ENCODE measurements around the gene SUCNR1.
"Not testable (repeated sequence)": the region's sequence is repeated elsewhere in the genome, so short reads cannot be mapped to it uniquely, and the experiment has no call there.

SUCNR1 gene

GRCh38 chr3:151903501-151903991, 30.1 kb downstream of the SUCNR1 start:
- peak; percentile 64 to 83 for DNase-seq

- DNase-seq = no peak
Observed at GRCh38 chr3:151905647-151906046, 32.2 kb downstream of the SUCNR1 start.

- no peak for DNase-seq
Observed at GRCh38 chr3:151906751-151907150, 33.3 kb downstream of the SUCNR1 start.

GRCh38 chr3:151908399-151908798, 35.0 kb downstream of the SUCNR1 start:
- no peak for DNase-seq

GRCh38 chr3:151909681-151910405, 36.4 kb downstream of the SUCNR1 start:
- DNase-seq = no peak

DNA sequence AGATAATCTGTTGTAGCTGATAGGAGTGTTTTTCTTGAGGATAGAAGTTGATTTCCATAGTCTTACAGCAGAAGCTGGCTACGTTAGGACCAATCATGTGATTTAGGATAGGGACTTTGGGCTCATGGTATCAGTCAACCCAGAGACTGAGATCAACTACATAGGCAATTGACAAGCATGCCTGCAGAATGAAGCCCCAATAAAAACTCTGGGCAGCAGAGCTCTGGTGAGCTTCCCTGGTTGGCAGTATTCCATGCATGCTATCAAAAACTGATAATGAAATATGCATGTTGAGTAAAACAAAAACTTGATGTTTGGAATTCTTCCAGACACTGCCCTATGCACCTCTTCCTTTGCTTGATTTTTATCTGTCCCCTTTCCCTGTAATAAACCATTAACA, 38.0 kb downstream of the SUCNR1 start:
- no peak for DNase-seq

- DNase-seq = no peak
Observed at GRCh38 chr3:151912028-151912427, 38.6 kb downstream of the SUCNR1 start.

- no peak for DNase-seq
Observed at GRCh38 chr3:151916781-151917180, 43.3 kb downstream of the SUCNR1 start.

DNA sequence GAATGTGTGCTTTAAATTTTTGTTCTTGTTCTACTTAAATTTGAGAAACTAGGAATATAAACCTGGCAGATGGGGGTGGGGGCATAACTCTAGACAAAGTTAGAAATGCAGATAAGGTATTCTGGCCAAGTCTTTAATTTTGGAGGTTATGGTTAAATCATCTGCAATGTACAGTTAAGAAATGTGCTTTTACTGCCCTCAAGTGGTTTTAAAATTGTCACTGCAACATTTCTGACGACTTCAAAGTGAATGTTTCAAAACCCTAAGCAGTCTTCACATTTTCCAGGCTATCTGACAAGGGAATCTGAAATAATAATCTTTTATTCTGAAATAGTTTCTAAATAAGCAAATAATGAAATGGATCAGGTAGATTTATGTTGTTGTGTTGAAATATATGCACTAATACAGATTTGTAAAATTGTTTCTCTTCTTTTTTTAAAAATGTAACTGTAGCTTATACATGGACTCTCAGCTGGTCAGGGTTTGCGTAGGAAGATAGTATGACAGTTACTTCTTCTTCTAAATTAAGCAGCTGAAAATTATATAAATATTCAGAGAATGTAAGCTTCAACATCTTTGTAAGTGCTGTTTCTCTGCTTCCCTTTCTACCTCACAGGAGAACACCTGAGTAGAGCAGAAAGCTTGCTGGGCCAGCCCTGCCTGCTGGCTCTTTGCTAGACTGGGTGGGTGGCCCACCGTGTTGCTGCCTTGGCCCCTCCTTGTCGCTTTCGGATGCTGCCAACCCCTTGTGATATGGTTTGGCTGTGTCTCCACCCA, 45.0 kb downstream of the SUCNR1 start:
- DNase-seq = peak; percentile 82 to 89

GRCh38 chr3:151919030-151919328, 45.5 kb downstream of the SUCNR1 start:
- no peak for DNase-seq

DNA sequence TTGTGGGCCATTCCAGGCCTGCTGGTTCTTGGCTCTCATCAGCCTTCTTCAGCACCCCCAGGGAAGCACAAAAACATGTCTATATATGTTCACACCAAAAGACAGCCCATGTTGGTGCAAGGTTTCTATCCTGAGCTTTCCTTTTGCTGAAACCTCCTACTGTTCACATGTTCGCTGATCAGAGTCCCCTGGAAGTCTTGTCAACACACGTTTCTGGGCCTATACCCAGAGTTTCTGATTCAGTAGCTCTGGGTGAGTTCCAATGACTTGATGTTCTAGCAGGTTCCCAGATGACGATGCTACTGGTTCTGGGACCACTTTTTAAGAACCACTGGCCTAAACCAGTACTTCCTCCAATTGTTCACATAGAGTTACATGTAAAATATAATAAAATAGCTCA, 46.0 kb downstream of the SUCNR1 start:
- no peak for DNase-seq

GRCh38 chr3:151923901-151924300, 50.5 kb downstream of the SUCNR1 start:
- no peak for DNase-seq

DNA sequence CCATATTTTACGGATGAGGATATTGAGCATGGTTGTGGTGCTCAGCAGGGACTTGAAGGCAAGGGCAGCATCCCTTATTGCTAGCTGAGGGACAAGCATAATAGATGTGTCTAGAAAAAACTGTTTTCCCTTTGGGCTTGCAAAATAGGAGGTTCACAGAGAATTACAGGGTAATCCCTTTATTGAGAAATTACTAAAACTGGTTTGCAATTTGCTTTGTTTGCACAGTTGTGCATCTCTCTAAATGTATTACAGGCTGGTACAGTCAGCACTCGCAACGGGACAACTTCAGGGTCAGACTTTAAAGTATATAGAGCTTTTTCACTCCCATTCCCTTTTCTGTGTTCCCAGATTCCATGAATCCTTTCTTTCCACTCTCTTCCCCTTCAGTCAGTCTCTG, 51.3 kb downstream of the SUCNR1 start:
- no peak for DNase-seq

- no peak for DNase-seq
Observed at GRCh38 chr3:151925419-151925818, 52.0 kb downstream of the SUCNR1 start.

DNA sequence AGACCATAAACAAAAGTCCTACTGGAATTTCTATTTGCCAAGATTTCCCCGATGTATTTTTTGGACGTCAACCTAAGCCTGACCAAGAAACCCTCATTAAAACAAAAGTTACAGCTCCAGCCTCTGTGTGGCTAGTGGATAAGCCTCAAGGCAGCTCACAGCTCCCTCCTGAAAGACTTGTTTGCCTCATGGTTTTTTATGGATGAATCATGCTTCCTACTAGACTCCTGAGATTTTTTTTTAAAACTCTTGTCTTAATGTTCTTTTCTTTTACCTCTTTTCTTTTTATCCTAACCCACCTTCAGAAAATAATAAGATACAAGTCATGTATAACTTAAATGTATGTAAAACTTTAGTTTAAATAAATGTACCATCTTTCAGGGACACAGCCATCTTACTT, 52.4 kb downstream of the SUCNR1 start:
- no peak for DNase-seq

DNA sequence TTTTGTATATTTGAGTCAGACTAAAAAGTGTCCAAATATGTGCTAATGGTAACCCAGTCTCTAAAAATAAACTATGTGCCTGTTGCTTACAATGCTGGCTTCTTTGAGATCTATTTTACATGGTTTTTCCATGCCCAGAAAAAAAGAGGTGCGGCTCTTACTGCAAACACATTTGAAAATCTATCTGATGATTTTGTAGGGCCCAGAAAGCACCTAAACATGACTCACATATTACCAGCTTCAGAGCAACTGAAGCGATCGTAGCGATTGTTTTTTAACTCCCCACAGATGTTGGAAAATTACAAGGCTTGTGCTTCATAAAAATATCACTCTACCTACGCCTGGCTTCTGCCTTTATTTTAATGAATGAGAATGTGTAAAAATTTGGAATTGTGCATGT, 53.5 kb downstream of the SUCNR1 start:
- no peak for DNase-seq

GRCh38 chr3:151927915-151928525, 54.6 kb downstream of the SUCNR1 start:
- DNase-seq = not testable (repeated sequence)

DNA sequence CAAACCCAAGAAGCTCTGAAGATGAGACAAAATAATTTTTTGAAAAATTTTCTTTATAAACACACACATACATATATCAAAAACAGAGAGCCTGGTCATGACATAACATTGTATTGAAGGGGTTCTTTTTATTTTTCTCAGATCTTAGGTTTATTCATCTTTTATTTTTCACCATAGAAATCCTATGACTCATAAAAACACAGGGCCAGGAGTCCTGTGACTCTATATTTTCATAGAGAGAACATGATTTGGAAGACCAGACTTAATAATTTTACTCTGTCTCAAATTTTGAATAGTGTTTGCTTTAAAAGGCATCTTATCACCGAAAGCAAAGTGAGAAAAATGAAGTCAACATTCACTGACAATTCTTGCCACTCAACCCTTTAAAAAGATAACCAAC, 57.7 kb downstream of the SUCNR1 start:
- DNase-seq = no peak

GRCh38 chr3:151933234-151933853, 59.9 kb downstream of the SUCNR1 start:
- DNase-seq = no peak

All from Kasumi-1 (cell line).